ENCODE results near the gene AFMID.
"Not testable (repeated sequence)": the region's sequence is repeated elsewhere in the genome, so short reads cannot be mapped to it uniquely, and the experiment has no call there.

The AFMID gene

GRCh38 chr17:78224231-78225087 is 37.3 kb downstream of the AFMID start:
- DNase-seq: no peak

- DNase-seq: no peak
These were observed 38.1 kb downstream of the AFMID start for GRCh38 chr17:78225088-78225865.

DNA sequence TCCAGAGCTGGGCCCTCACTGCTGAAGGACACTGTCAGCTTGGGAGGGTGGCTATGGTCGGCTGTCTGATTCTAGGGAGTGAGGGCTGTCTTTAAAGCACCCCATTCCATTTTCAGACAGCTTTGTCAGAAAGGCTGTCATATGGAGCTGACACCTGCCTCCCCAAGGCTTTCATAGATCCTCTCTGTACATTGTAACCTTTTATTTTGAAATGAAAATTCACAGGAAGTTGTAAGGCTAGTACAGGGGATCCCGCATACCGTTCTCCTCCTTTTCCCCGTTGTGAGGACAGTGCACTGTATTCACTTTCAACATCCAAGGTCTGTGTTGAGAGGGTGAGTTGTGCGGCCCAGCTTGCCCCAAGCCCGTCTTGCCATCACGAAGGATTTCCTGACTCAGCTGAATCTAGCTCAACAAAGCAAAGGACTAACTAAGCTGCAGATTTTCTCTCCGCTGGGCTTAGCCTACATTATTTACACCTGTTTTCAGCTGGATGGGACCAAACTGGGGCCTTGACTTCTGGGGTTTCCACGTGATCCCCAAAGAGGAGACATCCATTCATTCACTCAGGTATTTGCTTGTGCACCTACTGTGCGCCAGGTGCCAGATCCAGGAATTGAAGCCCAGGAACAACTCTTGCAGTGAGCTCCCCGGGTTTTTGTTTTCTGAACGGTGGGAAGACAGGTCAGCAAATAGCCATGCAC is 39.0 kb downstream of the AFMID start:
- no peak for DNase-seq

GRCh38 chr17:78226759-78227454 is 39.7 kb downstream of the AFMID start:
- no peak for DNase-seq

- DNase-seq: no peak
These were observed 40.3 kb downstream of the AFMID start for GRCh38 chr17:78227455-78227916.

- DNase-seq: no peak
These were observed 41.0 kb downstream of the AFMID start for GRCh38 chr17:78228176-78228575.

- no peak for DNase-seq
These were observed 43.2 kb downstream of the AFMID start for GRCh38 chr17:78230252-78230962.

DNA sequence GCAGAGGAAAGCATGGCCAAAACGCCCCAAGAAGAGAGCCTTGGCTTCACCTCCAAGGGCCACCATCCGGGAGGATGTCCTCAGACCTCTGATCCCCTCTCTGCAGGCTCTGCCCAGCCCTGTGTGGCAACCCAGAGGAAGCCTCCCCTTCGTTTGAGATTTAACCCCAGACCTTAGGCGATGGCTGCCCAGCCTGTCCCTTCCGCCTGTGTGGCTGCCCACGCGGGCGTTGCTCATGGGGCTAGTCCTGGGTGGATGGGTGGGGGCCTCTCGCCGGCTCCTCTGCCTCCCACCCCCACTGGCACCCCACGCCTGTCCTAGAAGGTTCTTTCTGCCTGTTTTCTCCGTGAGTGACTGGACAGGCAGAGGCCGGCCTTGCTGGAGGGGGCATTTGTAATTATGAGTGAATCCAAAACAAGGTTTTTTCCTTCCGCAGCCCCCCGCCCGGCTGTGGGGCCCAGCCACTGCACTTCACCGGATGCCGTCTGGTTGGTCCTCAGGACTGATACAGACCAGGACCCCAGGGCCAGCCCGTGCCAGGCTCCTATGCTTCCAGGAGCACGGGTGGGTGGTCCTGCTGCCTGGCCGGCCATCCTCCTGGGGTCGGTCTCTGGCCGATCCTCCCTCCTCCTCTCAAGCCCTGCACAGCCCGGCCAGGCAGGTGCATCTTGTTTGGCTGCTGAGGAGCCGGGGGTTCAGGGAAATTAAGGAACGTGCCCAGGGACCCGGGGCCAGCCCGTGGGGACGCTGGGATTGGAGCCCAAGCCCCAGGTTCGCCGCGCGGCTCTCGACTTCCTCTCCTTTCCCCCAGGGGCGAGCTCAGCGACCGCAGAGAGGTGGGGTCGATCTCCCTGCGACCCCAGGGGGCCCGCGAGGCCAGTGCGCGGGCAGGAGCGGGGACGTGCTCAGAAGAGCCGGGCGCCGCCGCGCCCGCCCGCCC is 44.1 kb downstream of the AFMID start, which contains the start of gene TMEM235:
TMEM235 (plus strand) TSS at position 636 of the 940 bp plus-strand sequence. CDS start 393 bp downstream, outside the sequence.
- DNase-seq: no peak

GRCh38 chr17:78231991-78232858 is 45.1 kb downstream of the AFMID start:
- no peak for DNase-seq

- no peak for DNase-seq
These were observed 45.7 kb downstream of the AFMID start for GRCh38 chr17:78232859-78233173.

DNA sequence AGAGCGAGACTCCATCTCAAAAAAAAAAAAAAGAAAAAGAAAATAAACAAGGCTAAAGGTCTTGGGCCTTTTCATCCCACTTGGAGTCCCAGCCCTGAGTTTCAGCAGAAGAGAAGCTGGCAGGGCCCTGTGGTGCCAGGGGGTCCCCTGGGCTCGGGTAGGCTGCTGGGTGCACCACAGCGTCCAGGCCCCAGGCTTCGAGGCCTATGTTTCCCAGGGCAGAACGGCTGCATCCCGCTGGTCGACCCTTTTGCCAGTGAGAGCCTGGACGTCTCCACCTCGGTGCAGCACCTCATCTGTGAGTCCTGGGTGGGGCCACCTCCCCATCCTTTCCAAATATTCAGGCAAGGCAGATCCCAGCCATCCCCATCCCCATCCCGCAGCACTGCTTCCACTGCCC is 46.5 kb downstream of the AFMID start:
- DNase-seq: no peak

DNA sequence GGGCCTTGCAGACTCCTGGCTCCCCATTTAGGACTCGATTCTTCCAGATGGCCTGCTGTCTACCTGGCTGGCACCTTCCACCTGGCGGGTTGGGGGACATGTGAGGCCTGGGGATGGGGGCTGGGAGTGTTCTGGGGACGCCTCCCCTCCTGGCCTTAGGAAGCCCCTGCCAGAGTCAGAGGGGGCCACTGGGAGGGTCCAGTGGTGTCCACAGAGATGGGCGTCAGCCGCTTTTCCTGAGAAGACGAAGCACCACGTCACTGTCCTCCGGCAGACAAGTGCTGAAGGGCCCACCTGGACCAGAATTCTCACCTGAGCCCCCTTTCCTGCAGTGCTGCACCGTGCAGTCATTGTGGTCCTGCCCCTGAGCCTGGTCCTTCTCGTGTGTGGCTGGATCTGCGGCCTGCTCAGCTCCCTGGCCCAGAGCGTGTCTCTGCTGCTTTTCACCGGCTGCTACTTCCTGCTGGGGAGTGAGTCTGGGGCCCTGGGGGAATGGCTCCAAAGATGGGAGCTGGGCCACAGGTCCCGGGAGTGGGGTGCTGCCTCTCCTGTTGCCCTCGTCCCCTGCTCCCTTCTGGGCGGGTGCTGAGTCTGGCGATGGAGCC is 47.2 kb downstream of the AFMID start:
- DNase-seq: no peak

GRCh38 chr17:78235022-78235421 is 47.9 kb downstream of the AFMID start:
- not testable (repeated sequence) for DNase-seq

DNA sequence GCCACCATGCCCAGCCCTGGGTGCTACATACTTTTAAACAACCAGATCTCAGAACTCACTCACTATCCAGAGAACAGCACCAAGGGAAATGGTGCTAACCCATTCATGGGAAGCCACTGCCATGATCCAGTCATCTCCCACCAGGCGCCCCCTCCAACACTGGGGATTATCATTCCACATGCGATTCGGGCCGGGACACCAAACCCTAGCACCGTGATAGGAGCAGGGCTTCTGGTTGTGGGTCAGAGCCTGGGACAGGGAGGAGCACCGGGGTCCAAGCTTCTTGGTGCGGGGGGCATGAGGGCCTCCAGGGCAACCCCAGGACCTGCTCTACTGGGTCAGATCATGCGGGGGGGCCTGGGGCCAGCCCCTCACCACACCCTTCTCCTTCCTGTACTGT is 48.7 kb downstream of the AFMID start:
- no peak for DNase-seq

DNA sequence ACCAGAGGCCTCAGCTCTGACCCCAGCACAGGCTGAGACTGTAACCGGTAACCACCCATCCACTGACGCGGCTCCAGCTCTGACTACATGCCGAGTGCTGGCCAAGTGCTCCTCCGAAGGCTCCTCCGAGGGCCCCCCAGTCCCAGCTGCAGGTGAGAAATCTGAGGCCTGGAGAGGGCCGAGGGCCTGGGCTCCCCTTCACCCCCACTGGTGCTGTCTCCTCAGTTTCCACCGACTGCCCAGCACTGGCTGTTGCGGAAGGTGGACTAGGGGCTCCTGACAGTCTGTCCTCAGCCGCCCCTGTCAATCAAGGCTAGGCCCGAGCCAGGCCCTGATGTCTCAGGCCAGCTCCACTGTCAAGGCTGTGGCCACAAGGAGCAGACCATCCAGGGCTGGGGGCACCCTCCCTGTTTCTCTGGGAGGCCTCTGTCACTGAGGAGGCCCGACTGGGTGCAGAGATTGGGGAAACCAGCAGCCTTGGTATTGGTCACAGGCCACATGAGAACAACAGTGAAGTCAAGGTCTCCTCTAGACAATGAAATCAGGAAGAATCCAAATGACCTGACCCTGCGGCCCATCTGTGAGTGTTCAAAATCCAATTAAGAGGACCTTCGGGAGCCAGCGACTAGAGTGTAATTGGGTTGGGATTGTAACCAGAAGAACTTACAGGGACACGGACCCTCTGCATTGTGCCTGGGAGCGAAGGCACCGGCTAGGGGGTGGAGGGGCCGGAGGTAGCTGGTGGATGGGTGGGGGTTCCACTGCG is 49.4 kb downstream of the AFMID start:
- no peak for DNase-seq

DNA sequence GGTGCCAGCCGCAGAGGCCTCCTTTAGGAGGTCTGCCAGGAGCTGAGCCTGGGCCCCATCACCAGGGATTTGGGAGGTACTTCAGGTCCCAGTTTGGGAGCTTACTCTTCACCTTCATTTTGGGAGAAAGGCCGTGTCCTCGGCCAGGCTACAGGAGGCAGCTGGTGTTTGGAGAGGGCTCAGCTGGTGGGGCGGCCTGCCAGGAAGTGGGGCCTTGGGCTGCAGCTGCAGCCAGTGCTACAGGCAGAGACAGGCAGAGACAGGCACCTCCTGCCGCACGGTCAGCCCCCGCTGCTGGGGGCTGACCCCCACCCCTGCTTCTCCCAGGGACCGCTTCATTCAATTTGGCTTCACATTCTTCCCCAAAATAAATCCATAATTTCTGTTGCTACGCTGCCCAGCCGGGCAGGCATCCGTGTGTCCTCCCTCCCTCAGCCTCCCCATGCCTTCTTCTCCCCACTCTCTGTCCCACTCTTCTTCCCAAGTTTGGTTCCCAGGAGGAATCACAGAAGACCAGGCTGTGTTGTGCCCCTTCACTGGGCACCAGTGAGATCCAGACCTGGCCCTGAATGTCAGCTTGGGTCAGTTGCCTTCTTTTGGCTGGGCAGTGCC is 50.3 kb downstream of the AFMID start:
- no peak for DNase-seq

GRCh38 chr17:78238823-78239488 is 51.8 kb downstream of the AFMID start:
- DNase-seq: no peak

GRCh38 chr17:78239489-78239931 is 52.3 kb downstream of the AFMID start:
- no peak for DNase-seq
